Measurements from ENCODE around the gene LPP. TPM values are rescaled to one million over a fixed set of nuclear protein-coding genes. Genes with fewer than 3 reads are reported as not detected.

LPP gene
- total and polyA plus RNA-seq, 8 donors = 8.0 to 885 (median 305) TPM

GRCh38 chr3:188119846-188120245, 34.1 kb upstream of the LPP start:
- Histone ChIP-seq H3K4me1 (peaks cover 0 to 7% (median 0%) of the 10 kb centered on the region in 4 donors), H3K27me3 (no peaks in the 10 kb centered on the region), H3K9me3 (peaks cover 0 to 7% (median 2%) of the 10 kb centered on the region in 4 donors), H3K27ac (no peak overlapping the region), H3K36me3 (no peaks in the 10 kb centered on the region), H3K4me3 (no peak overlapping the region)
- DNase-seq = no peak
- TF ChIP-seq POLR2AphosphoS5 (IDR thresholded peaks at IDR 0.05) (no peak), POLR2A (IDR thresholded peaks at IDR 0.05) (no peak)
- intact Hi-C loops (cut with DNase I; ENCODE audit: low total_unique reads) = no loop called here
- 73 to 94% (median 90%) methylated on average over 3 of the region's 3 CpGs for WGBS, 5 donors

- 80 to 90% (median 85%) methylated on average over 4 of the region's 4 CpGs for WGBS, 5 donors
- DNase-seq = no peak
- TF ChIP-seq POLR2A (IDR thresholded peaks at IDR 0.05) (no peak), CTCF (IDR thresholded peaks at IDR 0.05) (no peak), EP300 (IDR thresholded peaks at IDR 0.05) (no peak), POLR2AphosphoS5 (IDR thresholded peaks at IDR 0.05) (no peak)
- H3K9me3 ChIP-seq = no peaks in the 10 kb centered on the region
- peak overlapping the region in 2 of 5 donors; percentile 35 to 50 for H3K27ac ChIP-seq
- H3K4me3 ChIP-seq = no peak overlapping the region
- intact Hi-C loops (cut with DNase I; ENCODE audit: low total_unique reads) = no loop called here
- no peaks in the 10 kb centered on the region for H3K36me3 ChIP-seq
- H3K27me3 ChIP-seq = no peaks in the 10 kb centered on the region
- H3K4me1 ChIP-seq = peaks cover 0 to 19% (median 6%) of the 10 kb centered on the region in 4 donors
Measured at GRCh38 chr3:188122571-188123169, 31.3 kb upstream of the LPP start.

- no peaks in the 10 kb centered on the region for H3K9me3 ChIP-seq
- TF ChIP-seq EP300 (IDR thresholded peaks at IDR 0.05) (no peak), CTCF (IDR thresholded peaks at IDR 0.05) (no peak), POLR2A (IDR thresholded peaks at IDR 0.05) (no peak), POLR2AphosphoS5 (IDR thresholded peaks at IDR 0.05) (no peak)
- H3K36me3 ChIP-seq = no peaks in the 10 kb centered on the region
- peak overlapping the region in 2 of 5 donors; percentile 35 to 50 for H3K27ac ChIP-seq
- H3K4me1 ChIP-seq = peaks cover 0 to 19% (median 6%) of the 10 kb centered on the region in 4 donors
- DNase-seq = no peak
- intact Hi-C loops (cut with DNase I; ENCODE audit: low total_unique reads) = no loop called here
- no peak overlapping the region for H3K4me3 ChIP-seq
- 61 to 76% (median 70%) methylated on average over 6 of the region's 6 CpGs for WGBS, 5 donors
- no peaks in the 10 kb centered on the region for H3K27me3 ChIP-seq
Measured at GRCh38 chr3:188123170-188123905, 30.6 kb upstream of the LPP start.

- Histone ChIP-seq H3K4me1 (peaks cover 0 to 19% (median 6%) of the 10 kb centered on the region in 4 donors), H3K9me3 (no peaks in the 10 kb centered on the region), H3K36me3 (no peaks in the 10 kb centered on the region), H3K4me3 (no peak overlapping the region), H3K27ac (no peak overlapping the region), H3K27me3 (no peaks in the 10 kb centered on the region)
- intact Hi-C loops (cut with DNase I; ENCODE audit: low total_unique reads) = no loop called here
- WGBS, 5 donors = 83 to 93% (median 88%) methylated on average over 2 of the region's 2 CpGs
- DNase-seq = no peak
- no peak for TF ChIP-seq POLR2AphosphoS5 (IDR thresholded peaks at IDR 0.05)
Measured at GRCh38 chr3:188124184-188124583, 29.8 kb upstream of the LPP start.

GRCh38 chr3:188125076-188125475, 28.9 kb upstream of the LPP start:
- Histone ChIP-seq H3K27me3 (no peaks in the 10 kb centered on the region), H3K9me3 (no peaks in the 10 kb centered on the region), H3K36me3 (no peaks in the 10 kb centered on the region), H3K4me3 (no peak overlapping the region), H3K4me1 (peaks cover 0 to 19% (median 6%) of the 10 kb centered on the region in 4 donors), H3K27ac (peak overlapping the region in 1 of 5 donors; percentile 59)
- DNase-seq = no peak
- WGBS, 5 donors = 97 to 100% (median 99%) methylated on average over 3 of the region's 3 CpGs
- no peak for TF ChIP-seq POLR2A (IDR thresholded peaks at IDR 0.05)
- no peak for TF ChIP-seq POLR2AphosphoS5 (IDR thresholded peaks at IDR 0.05)
- TF ChIP-seq EP300 (IDR thresholded peaks at IDR 0.05) = no peak
- no peak for TF ChIP-seq CTCF (IDR thresholded peaks at IDR 0.05)
- intact Hi-C loops (cut with DNase I; ENCODE audit: low total_unique reads) = no loop called here

All from stomach (tissue), 9 donors.